Measurements from ENCODE around the gene RHEX. TPM values are rescaled to one million over a fixed set of nuclear protein-coding genes. Genes with fewer than 3 reads are reported as not detected.
"Not testable (repeated sequence)": the region's sequence is repeated elsewhere in the genome, so short reads cannot be mapped to it uniquely, and the experiment has no call there.

RHEX gene
- polyA plus RNA-seq, 1 of the 3 experiments (the other 2 are of a cell fraction), result not detected

- TF ChIP-seq, protein P1, sequence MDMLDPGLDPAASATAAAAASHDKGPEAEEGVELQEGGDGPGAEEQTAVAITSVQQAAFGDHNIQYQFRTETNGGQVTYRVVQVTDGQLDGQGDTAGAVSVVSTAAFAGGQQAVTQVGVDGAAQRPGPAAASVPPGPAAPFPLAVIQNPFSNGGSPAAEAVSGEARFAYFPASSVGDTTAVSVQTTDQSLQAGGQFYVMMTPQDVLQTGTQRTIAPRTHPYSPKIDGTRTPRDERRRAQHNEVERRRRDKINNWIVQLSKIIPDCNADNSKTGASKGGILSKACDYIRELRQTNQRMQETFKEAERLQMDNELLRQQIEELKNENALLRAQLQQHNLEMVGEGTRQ (IDR thresholded peaks at IDR 0.05; ENCODE audit: borderline replicate concordance, low read depth, low read length), result no peak
Observed at GRCh38 chr1:206062464-206062863, 9.5 kb downstream of the RHEX start (continued).

- H3K27me3 ChIP-seq (ENCODE audit: insufficient read depth); CTCF ChIA-PET; DNase-seq: not testable (repeated sequence)
Observed at GRCh38 chr1:206064001-206064400, 11.0 kb downstream of the RHEX start.

DNA sequence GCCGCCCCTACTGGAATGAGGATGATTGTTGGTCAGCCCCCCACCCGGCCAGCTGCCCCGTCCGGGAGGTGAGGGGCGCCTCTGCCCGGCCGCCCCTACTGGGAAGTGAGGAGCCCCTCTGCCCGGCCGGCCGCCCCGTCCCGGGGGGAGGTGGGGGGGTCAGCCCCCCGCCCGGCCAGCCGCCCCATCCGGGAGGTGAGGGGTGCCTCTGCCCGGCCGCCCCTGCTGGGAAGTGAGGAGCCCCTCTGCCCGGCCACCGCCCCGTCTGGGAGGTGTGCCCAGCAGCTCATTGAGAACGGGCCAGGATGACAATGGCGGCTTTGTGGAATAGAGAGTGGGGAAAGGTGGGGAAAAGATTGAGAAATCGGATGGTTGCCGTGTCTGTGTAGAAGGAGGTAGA, 11.5 kb downstream of the RHEX start:
- H3K27me3 ChIP-seq (ENCODE audit: insufficient read depth); H4K20me1 ChIP-seq (ENCODE audit: insufficient read depth); H3K36me3 ChIP-seq (replicated peaks in 1 of 2; ENCODE audit: control insufficient read depth in 1 of 2, insufficient read depth in 2 of 2, low read length in 1 of 2); H2AFZ ChIP-seq (ENCODE audit: low read depth); H3K9me2 ChIP-seq; H3K4me1 ChIP-seq (ENCODE audit: control insufficient read depth in 1 of 2, insufficient read depth in 2 of 2, low read depth in 1 of 2, low read length in 1 of 2); H3K9ac ChIP-seq; CTCF ChIA-PET; DNase-seq; H3F3A ChIP-seq (replicated peaks; ENCODE audit: insufficient read depth); H3K4me2 ChIP-seq; H3K4me3 ChIP-seq (ENCODE audit: low read depth in 2 of 2, low read length in 1 of 2); H3K79me2 ChIP-seq (ENCODE audit: insufficient read depth); H3K9me3 ChIP-seq; POLR2A ChIA-PET; H3K27ac ChIP-seq (ENCODE audit: low read depth in 2 of 2, low read length in 1 of 2): not testable (repeated sequence)
- WGBS (ENCODE audit: low lambda C conversion rate), result 91% methylated on average over 7 of the region's 25 CpGs

More at GRCh38 chr1:206064001-206064400, 11.0 kb downstream of the RHEX start:
- H3K4me2 ChIP-seq; H3F3A ChIP-seq (replicated peaks; ENCODE audit: insufficient read depth); H3K4me3 ChIP-seq (ENCODE audit: low read depth in 2 of 2, low read length in 1 of 2); H3K9ac ChIP-seq; H4K20me1 ChIP-seq (ENCODE audit: insufficient read depth); H3K4me1 ChIP-seq (ENCODE audit: control insufficient read depth in 1 of 2, insufficient read depth in 2 of 2, low read depth in 1 of 2, low read length in 1 of 2); POLR2A ChIA-PET; H3K79me2 ChIP-seq (ENCODE audit: insufficient read depth); H3K9me2 ChIP-seq; H3K9me3 ChIP-seq; H3K36me3 ChIP-seq (replicated peaks in 1 of 2; ENCODE audit: control insufficient read depth in 1 of 2, insufficient read depth in 2 of 2, low read length in 1 of 2); H2AFZ ChIP-seq (ENCODE audit: low read depth); H3K27ac ChIP-seq (ENCODE audit: low read depth in 2 of 2, low read length in 1 of 2): not testable (repeated sequence)
- WGBS (ENCODE audit: low lambda C conversion rate), result 94% methylated on average over 16 of the region's 35 CpGs

DNA sequence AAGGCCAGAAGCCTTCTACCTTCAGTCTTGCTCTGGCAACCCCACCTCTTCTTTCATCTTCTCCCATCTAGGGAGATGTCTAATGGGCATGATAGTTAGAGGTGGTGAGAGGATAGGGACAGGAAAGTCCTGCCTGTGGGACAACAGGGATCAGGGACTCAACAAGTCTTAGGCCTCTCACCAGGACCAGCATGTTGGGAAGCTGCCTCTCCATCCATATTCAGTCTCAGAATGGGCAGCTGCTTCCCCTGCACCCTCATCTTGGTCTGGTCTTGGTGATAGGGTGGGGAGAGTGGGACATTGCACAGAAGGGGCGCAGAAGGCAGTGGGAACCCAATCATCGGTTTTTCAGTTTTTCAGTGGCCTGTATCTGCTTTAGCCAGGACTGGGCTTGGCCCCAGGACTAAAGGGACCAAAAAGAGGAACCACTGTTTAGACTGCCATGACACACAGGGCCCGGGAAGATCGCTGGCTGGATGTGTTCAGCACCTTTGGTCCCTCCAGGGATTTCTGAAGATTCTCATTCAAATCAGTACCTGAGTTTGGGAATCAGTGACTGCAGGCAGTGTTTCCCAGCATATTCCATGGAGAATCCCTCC, 12.7 kb downstream of the RHEX start:
- Histone ChIP-seq H3K27me3 (ENCODE audit: insufficient read depth) (peaks cover 8% of the 10 kb centered on the region), H3K36me3 (replicated peaks in 1 of 2; ENCODE audit: control insufficient read depth in 1 of 2, insufficient read depth in 2 of 2, low read length in 1 of 2) (no peaks in the 10 kb centered on the region), H3F3A (replicated peaks; ENCODE audit: insufficient read depth) (no peaks in the 10 kb centered on the region), H3K9me3 (no peaks in the 10 kb centered on the region), H2AFZ (ENCODE audit: low read depth) (no peak overlapping the region), H4K20me1 (ENCODE audit: insufficient read depth) (no peaks in the 10 kb centered on the region), H3K4me1 (ENCODE audit: control insufficient read depth in 1 of 2, insufficient read depth in 2 of 2, low read depth in 1 of 2, low read length in 1 of 2) (no peaks in the 10 kb centered on the region; a peak in 1 of 4 replicates), H3K79me2 (ENCODE audit: insufficient read depth) (no peaks in the 10 kb centered on the region), H3K4me2 (no peak overlapping the region), H3K9ac (no peak overlapping the region), H3K4me3 (ENCODE audit: low read depth in 2 of 2, low read length in 1 of 2) (no peak overlapping the region), H3K9me2 (no peaks in the 10 kb centered on the region), H3K27ac (ENCODE audit: low read depth in 2 of 2, low read length in 1 of 2) (no peak overlapping the region)
- WGBS (ENCODE audit: low lambda C conversion rate), result 43% methylated on average over 3 of the region's 4 CpGs
- ChIA-PET POLR2A (no interaction called here), CTCF (no interaction called here)
- DNase-seq, result no peak
- TF ChIP-seq EZH2phosphoT487 (IDR thresholded peaks at IDR 0.05; ENCODE audit: borderline replicate concordance, low read depth), result no peak
- TF ChIP-seq TEAD4 (IDR thresholded peaks at IDR 0.05; ENCODE audit: borderline replicate concordance, insufficient read depth), result no peak
- TF ChIP-seq REST (IDR thresholded peaks at IDR 0.05; ENCODE audit: low read depth, low read length), result no peak
- no peak for TF ChIP-seq EP300 (IDR thresholded peaks at IDR 0.05; ENCODE audit: borderline replicate concordance in 1 of 2, low read depth in 1 of 2, low read length in 1 of 2)
- TF ChIP-seq FOSL2 (IDR thresholded peaks at IDR 0.05; ENCODE audit: borderline replicate concordance, low read depth), result no peak
- no peak for TF ChIP-seq PBX3 (IDR thresholded peaks at IDR 0.05)
- no peak for TF ChIP-seq GATA2 (CRISPR knock-in tag; IDR thresholded peaks at IDR 0.05)
- TF ChIP-seq, protein P1 (IDR thresholded peaks at IDR 0.05; ENCODE audit: borderline replicate concordance, low read depth, low read length), result no peak
- TF ChIP-seq SIN3A (IDR thresholded peaks at IDR 0.05; ENCODE audit: borderline replicate concordance, low read depth, low read length), result no peak
- TF ChIP-seq GABPA (IDR thresholded peaks at IDR 0.05; ENCODE audit: low read depth), result no peak
- TF ChIP-seq YY1 (IDR thresholded peaks at IDR 0.05; ENCODE audit: low read depth), result no peak
- no peak for TF ChIP-seq MXI1 (IDR thresholded peaks at IDR 0.05; ENCODE audit: low read depth, low read length)

Measured in SK-N-SH (cell line).